ENCODE results near the gene ZNF79.

DNA sequence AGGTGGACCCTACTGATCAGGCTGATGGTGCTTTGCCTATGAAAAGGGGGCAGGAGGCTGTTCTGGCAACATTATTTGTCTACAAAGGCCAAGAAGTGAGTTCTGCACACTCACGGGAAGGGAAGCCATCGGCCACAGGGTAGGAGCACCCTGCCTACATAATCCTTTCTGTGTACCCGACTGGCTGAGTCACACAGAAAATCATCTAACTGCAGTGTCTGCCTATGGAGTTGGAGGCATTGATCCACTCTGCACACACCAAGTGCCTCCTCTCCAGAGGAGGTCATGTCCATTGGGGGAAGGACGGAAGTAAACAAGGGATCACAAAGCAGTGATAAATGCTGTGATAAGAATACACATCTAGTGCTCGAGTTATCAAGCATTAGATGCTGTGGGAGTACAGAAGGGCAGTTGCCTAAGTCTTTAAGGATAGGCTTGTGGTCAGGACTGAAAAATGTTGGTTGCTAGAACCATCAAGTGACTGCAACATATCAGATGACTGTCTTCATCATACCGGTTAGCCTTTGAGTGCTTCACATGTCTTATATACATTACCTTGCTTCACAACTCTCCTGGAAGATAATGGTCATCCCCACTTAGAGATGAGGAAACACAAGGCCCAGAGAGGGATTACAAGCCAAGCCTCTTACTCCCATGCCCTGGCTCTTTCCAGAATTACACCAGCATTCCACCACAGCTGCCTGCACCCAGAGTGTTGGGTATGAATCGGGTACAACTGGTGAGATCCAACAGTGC is 28.5 kb upstream of the ZNF79 start:
- TF ChIP-seq, protein P1, sequence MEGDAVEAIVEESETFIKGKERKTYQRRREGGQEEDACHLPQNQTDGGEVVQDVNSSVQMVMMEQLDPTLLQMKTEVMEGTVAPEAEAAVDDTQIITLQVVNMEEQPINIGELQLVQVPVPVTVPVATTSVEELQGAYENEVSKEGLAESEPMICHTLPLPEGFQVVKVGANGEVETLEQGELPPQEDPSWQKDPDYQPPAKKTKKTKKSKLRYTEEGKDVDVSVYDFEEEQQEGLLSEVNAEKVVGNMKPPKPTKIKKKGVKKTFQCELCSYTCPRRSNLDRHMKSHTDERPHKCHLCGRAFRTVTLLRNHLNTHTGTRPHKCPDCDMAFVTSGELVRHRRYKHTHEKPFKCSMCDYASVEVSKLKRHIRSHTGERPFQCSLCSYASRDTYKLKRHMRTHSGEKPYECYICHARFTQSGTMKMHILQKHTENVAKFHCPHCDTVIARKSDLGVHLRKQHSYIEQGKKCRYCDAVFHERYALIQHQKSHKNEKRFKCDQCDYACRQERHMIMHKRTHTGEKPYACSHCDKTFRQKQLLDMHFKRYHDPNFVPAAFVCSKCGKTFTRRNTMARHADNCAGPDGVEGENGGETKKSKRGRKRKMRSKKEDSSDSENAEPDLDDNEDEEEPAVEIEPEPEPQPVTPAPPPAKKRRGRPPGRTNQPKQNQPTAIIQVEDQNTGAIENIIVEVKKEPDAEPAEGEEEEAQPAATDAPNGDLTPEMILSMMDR (IDR thresholded peaks at IDR 0.05), result no peak
- TF ChIP-seq POLR2A (IDR thresholded peaks at IDR 0.05), result no peak

Data from suprapubic skin (tissue), 3 donors.